HG03565 (cell line): ENCODE data around the gene REST.

Experiments used
- ATAC-seq: cut with Tn5 transposase; IDR thresholded peaks from one replicate; pipeline ENCODE4 v1.9.1; 2021; ENCODE audit warnings: mild to moderate bottlenecking, moderate library complexity; ENCODE audit not compliant: unreplicated experiment

Gene REST

GRCh38 chr4:56976837-56977320 is 69.2 kb downstream of the REST start:
- peak; percentile 14 for ATAC-seq

GRCh38 chr4:56977321-56978012 is 69.8 kb downstream of the REST start, which contains the start of gene NOA1:
TSS of gene NOA1 (minus strand) at chr4:56977606. CDS start at chr4:56977585, 21 bp downstream.
- ATAC-seq, result peak; percentile 84

GRCh38 chr4:56978750-56979303 is 71.1 kb downstream of the REST start, which contains the start of gene POLR2B:
TSS of gene POLR2B (plus strand) at chr4:56978896. CDS start at chr4:56978986, 90 bp downstream.
- ATAC-seq, result peak; percentile 39

GRCh38 chr4:56979421-56980072 is 71.8 kb downstream of the REST start:
- ATAC-seq, result no peak

GRCh38 chr4:56981795-56982201 is 74.1 kb downstream of the REST start:
- no peak for ATAC-seq

- ATAC-seq, result no peak
These were observed 78.5 kb downstream of the REST start for GRCh38 chr4:56986192-56986591.

GRCh38 chr4:56986952-56987351 is 79.3 kb downstream of the REST start:
- ATAC-seq, result no peak

GRCh38 chr4:56990109-56990905 is 82.6 kb downstream of the REST start:
- ATAC-seq, result no peak

- ATAC-seq, result no peak
These were observed 87.8 kb downstream of the REST start for GRCh38 chr4:56995525-56995924.

- no peak for ATAC-seq
These were observed 92.1 kb downstream of the REST start for GRCh38 chr4:56999751-57000150.

- no peak for ATAC-seq
These were observed 105.9 kb downstream of the REST start for GRCh38 chr4:57013543-57014120.
